Measurements from ENCODE around the gene RNGTT. TPM values are rescaled to one million over a fixed set of nuclear protein-coding genes. Genes with fewer than 3 reads are reported as not detected.
"Not testable (repeated sequence)": the region's sequence is repeated elsewhere in the genome, so short reads cannot be mapped to it uniquely, and the experiment has no call there.

Gene RNGTT
- total and polyA plus RNA-seq, 8 donors, result 12.1 to 18.5 (median 15.7) TPM

GRCh38 chr6:88730611-88731011 lies 232.8 kb downstream of the RNGTT start:
- Histone ChIP-seq H3K4me3 (no peak overlapping the region), H3K27ac (no peak overlapping the region), H3K36me3 (no peaks in the 10 kb centered on the region), H3K9me3 (no peaks in the 10 kb centered on the region), H3K27me3 (no peaks in the 10 kb centered on the region), H3K4me1 (no peaks in the 10 kb centered on the region)
- TF ChIP-seq CTCF (IDR thresholded peaks at IDR 0.05), result no peak
- intact Hi-C loops (cut with DNase I), result no loop called here
- DNase-seq, result no peak
- ATAC-seq, result no peak

GRCh38 chr6:88728756-88729155 lies 234.7 kb downstream of the RNGTT start:
- Histone ChIP-seq H3K27ac (no peak overlapping the region), H3K36me3 (no peaks in the 10 kb centered on the region), H3K4me1 (no peaks in the 10 kb centered on the region), H3K27me3 (no peaks in the 10 kb centered on the region), H3K4me3 (no peak overlapping the region), H3K9me3 (no peaks in the 10 kb centered on the region)
- DNase-seq, result peak in 1 of 4 donors; percentile 41
- intact Hi-C loops (cut with DNase I), result no loop called here
- no peak for TF ChIP-seq CTCF (IDR thresholded peaks at IDR 0.05)
- ATAC-seq, result no peak

GRCh38 chr6:88726409-88726808 lies 237.0 kb downstream of the RNGTT start:
- DNase-seq; intact Hi-C loops (cut with DNase I); H3K9me3 ChIP-seq; H3K36me3 ChIP-seq; H3K4me3 ChIP-seq; H3K27me3 ChIP-seq; H3K27ac ChIP-seq; H3K4me1 ChIP-seq; ATAC-seq: not testable (repeated sequence)

GRCh38 chr6:88725111-88725975 lies 238.1 kb downstream of the RNGTT start:
- peak in 2 of 4 donors; percentile 16 to 43 for DNase-seq
- intact Hi-C loops (cut with DNase I), result no loop called here
- TF ChIP-seq CTCF (IDR thresholded peaks at IDR 0.05), result no peak
- Histone ChIP-seq H3K4me1 (no peaks in the 10 kb centered on the region), H3K4me3 (no peak overlapping the region), H3K36me3 (no peaks in the 10 kb centered on the region), H3K27me3 (no peaks in the 10 kb centered on the region), H3K27ac (no peak overlapping the region), H3K9me3 (no peaks in the 10 kb centered on the region)
- ATAC-seq, result no peak

GRCh38 chr6:88722686-88723085 lies 240.7 kb downstream of the RNGTT start:
- no peak overlapping the region for H3K27ac ChIP-seq
- H3K9me3 ChIP-seq, result no peaks in the 10 kb centered on the region
- no peaks in the 10 kb centered on the region for H3K4me1 ChIP-seq
- no peaks in the 10 kb centered on the region for H3K27me3 ChIP-seq
- intact Hi-C loops (cut with DNase I), result no loop called here
- no peak overlapping the region for H3K4me3 ChIP-seq
- TF ChIP-seq CTCF (IDR thresholded peaks at IDR 0.05), result no peak
- DNase-seq (no peak), ATAC-seq (no peak)
- no peaks in the 10 kb centered on the region for H3K36me3 ChIP-seq

GRCh38 chr6:88716399-88716798 lies 247.0 kb downstream of the RNGTT start:
- H3K9me3 ChIP-seq, result not testable (repeated sequence)

More at GRCh38 chr6:88716399-88716798, 247.0 kb downstream of the RNGTT start:
- H3K27ac ChIP-seq; intact Hi-C loops (cut with DNase I); H3K4me1 ChIP-seq; H3K4me3 ChIP-seq; H3K27me3 ChIP-seq; H3K36me3 ChIP-seq; DNase-seq; ATAC-seq: not testable (repeated sequence)

Measured in left lung (tissue), 10 donors.